Skeletal muscle satellite cell (primary cell): ENCODE results near the gene FUBP3.

ENCODE experiments used
- H3K27me3 ChIP-seq: 2 replicates; pipeline ENCODE4 v1.7.0; 2013; ENCODE audit warnings: low read length; ENCODE audit not compliant: control insufficient read depth, insufficient read depth
- H3K36me3 ChIP-seq: 2 replicates; pipeline ENCODE4 v1.7.0; 2013; ENCODE audit warnings: mild to moderate bottlenecking, control low read depth, low read length; ENCODE audit not compliant: insufficient read depth
- H3K4me1 ChIP-seq: 2 replicates; pipeline ENCODE4 v1.7.0; 2013; ENCODE audit warnings: low read length; ENCODE audit not compliant: control insufficient read depth, insufficient read depth
- H3K4me2 ChIP-seq: 2 replicates; pipeline ENCODE4 v1.7.0; 2013; ENCODE audit warnings: mild to moderate bottlenecking, low read length
- H3K4me3 ChIP-seq: 2 replicates; pipeline ENCODE4 v1.7.0; 2013; ENCODE audit warnings: low read length
- H3K9ac ChIP-seq: 2 replicates; pipeline ENCODE4 v1.7.0; 2013; ENCODE audit warnings: mild to moderate bottlenecking, low read depth, low read length, moderate library complexity
- H3K9me3 ChIP-seq: replicated peaks from 2 replicates; pipeline ENCODE4 v1.7.0; 2013; ENCODE audit warnings: mild to moderate bottlenecking, control low read depth, low read length

The FUBP3 gene

DNA sequence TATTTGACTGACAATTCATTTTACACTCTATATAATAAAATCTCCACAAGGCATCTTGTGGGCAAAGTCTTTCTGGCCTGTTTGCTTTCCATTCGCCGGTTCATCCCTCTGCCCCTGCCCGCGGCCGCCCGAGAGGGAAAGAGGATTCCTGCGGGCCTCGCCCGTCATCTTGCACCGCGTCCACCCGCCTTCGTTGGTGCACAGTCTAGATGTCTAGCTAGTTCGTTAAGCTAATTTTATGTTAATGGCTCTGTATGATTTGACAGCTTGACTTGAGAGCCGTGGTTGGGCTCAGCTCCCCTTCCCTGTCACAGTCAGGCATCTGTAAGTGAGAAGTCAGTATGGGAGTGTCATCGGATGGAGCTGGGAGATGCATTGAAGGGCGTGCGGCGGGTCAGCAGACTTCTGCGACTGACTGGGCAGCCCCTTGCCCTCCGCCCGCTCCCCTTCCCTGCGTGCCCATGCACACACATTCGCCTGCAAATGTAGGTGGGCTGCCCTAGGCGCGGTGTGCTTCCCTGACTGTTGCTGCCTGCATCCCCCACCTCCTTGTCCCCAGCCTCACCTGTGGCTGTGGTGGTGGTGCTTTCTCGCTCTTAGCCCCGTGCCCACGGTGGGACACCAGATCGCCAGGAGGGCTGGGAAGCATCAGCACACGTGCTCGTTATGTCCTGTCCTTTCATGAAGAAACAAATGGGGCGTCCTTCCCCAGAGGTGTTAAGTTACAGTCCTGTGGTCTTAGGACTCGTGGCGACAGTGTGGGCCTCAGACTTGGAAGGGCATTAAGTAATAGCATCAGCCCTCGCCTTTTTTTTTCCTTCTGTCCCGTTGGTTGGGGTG lies 59.1 kb downstream of the FUBP3 start:
- Histone ChIP-seq H3K27me3 (no peaks in the 10 kb centered on the region), H3K4me2 (no peak overlapping the region), H3K36me3 (peaks cover 44% of the 10 kb centered on the region), H3K4me1 (no peaks in the 10 kb centered on the region), H3K4me3 (no peak overlapping the region), H3K9ac (no peak overlapping the region), H3K9me3 (no peaks in the 10 kb centered on the region)

DNA sequence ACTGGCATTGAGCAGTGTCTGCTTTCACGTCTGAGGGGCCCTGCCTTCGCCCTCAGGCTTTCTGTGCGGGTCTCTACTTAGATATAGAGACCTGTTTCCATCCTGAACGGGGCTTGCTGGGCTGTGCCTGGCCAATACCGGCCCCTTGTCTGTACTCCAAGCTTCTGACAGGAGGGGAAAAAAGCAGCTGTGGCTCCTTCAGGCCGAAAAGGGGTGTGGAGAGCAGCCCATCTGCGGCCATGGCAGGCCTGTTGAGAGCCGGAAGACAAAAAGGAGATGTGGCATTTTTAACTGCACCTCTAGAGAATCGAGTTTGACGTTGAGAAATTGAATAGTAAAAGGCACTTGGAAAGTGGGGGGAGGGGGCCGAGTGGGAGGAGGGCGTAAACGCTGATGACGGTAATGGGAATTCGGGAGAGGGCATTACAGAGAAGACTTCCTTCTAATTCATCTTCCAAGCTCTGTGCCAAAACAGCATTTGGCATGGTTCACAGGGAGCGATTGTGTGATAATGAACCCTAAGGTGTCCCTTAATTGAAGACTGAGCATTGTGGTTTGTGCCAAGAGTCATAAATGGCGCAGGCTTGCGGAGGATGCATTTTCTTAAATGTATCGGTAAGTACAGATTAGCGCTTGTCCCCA lies 59.9 kb downstream of the FUBP3 start:
- no peak overlapping the region for H3K9ac ChIP-seq
- H3K4me1 ChIP-seq, result no peaks in the 10 kb centered on the region
- H3K27me3 ChIP-seq, result no peaks in the 10 kb centered on the region
- no peaks in the 10 kb centered on the region for H3K9me3 ChIP-seq
- H3K36me3 ChIP-seq, result peaks cover 36% of the 10 kb centered on the region
- H3K4me3 ChIP-seq, result no peak overlapping the region
- no peak overlapping the region for H3K4me2 ChIP-seq

DNA sequence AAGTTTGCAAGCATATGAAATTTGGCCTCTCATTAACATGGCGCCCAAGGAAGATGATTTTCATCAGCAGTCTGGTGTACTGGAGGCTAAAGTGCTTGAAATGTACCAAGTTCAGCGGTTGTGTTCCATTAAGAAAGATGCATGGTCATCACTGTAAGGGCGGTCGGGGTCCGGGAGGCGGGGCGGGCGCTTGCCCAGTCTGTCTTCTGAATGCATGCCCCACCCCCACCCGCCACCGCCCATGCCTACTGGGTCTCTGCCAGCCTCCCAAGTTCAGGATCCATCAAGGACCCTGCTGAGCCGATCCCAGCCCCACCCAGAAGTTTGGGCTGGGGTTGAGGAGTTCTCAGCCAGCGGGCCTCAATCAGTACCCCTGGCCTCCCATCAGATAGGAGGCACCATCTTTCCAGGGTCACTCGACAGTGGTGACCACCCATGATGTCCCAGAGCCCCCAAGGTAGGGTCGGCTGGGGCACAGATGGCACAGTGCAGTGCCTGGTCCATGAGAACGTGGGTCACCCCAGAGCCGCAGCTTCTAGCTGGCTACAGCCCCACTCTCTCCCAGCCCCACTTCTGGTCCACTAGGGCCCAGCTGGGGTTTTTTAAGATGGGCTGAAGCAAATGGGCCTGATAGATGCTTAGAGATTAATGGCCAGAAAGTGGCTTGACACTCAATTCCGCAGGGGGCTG lies 60.6 kb downstream of the FUBP3 start:
- no peaks in the 10 kb centered on the region for H3K4me1 ChIP-seq

DNA sequence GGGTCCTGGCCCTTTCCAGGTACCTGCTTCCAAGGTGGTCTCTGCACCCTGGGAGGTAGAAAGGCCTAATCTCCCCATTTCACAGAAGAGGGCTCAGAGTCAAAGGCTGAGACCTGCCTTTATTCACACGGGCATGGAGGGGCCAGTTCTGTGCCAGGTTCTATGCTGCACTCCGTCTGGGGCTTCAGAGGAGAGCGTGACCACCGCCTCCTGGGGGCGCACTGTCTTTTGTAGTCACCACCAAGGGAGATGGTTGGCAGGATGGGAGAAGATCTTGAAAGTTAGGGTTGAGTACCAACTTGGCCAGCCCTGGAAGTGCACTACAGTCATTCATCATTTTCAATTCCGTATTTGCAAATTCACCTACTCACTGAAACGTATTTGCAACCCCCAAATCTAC lies 61.3 kb downstream of the FUBP3 start:
- H3K36me3 ChIP-seq, result peaks cover 24% of the 10 kb centered on the region
- H3K9me3 ChIP-seq, result no peaks in the 10 kb centered on the region
- H3K9ac ChIP-seq, result no peak overlapping the region
- H3K4me1 ChIP-seq, result no peaks in the 10 kb centered on the region
- no peak overlapping the region for H3K4me3 ChIP-seq
- no peak overlapping the region for H3K4me2 ChIP-seq
- no peaks in the 10 kb centered on the region for H3K27me3 ChIP-seq

More for the DNA sequence above, 60.6 kb downstream of the FUBP3 start:
- Histone ChIP-seq H3K4me3 (no peak overlapping the region), H3K9me3 (no peaks in the 10 kb centered on the region), H3K27me3 (no peaks in the 10 kb centered on the region), H3K36me3 (peaks cover 29% of the 10 kb centered on the region), H3K9ac (no peak overlapping the region), H3K4me2 (no peak overlapping the region)

DNA sequence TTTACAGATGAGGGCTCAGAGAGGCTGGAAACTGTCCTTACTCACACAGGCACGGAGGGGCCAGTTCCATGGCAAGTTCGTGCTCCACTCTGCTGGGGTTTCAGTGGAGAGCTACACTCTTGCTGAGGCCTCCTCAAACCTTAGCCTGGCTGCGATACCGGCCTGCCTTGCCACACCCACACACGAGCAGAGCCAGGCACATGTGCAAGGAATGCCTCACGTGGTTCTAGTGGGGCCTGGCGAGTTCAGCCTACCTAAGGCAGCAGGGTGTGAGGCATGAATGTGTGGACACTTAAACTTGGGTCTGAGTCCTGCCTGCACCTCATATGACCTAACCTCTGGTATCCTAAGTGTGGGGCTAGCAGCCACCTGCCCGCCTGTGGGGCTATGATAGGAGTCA lies 63.5 kb downstream of the FUBP3 start:
- Histone ChIP-seq H3K4me1 (no peaks in the 10 kb centered on the region), H3K9ac (no peak overlapping the region), H3K4me3 (no peak overlapping the region)

DNA sequence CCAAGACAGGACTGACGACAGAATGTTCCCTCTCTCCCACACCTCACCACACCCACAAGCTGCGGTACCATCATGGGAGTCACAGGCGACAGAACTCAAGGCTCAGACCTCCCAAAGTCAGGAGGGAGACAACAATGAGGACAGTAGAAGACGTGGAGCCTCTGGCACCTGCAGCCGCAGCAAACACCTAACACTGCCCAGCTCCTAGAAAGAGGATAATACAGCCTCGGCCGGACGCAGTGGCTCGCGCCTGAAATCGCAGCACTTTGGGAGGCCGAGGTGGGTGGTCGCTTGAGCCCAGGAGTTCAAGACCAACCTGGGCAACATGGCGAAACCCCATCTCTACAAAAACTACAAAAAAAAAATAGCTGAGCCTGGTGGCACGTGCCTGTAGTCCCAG lies 71.8 kb downstream of the FUBP3 start:
- Histone ChIP-seq H3K4me3 (no peak overlapping the region), H3K9me3 (no peaks in the 10 kb centered on the region), H3K9ac (no peak overlapping the region), H3K36me3 (no peaks in the 10 kb centered on the region), H3K27me3 (peaks cover 21% of the 10 kb centered on the region), H3K4me1 (no peaks in the 10 kb centered on the region), H3K4me2 (no peak overlapping the region)

More for the DNA sequence above, 63.5 kb downstream of the FUBP3 start:
- H3K27me3 ChIP-seq, result no peaks in the 10 kb centered on the region
- peaks cover 11% of the 10 kb centered on the region for H3K36me3 ChIP-seq
- no peaks in the 10 kb centered on the region for H3K9me3 ChIP-seq
- H3K4me2 ChIP-seq, result no peak overlapping the region

DNA sequence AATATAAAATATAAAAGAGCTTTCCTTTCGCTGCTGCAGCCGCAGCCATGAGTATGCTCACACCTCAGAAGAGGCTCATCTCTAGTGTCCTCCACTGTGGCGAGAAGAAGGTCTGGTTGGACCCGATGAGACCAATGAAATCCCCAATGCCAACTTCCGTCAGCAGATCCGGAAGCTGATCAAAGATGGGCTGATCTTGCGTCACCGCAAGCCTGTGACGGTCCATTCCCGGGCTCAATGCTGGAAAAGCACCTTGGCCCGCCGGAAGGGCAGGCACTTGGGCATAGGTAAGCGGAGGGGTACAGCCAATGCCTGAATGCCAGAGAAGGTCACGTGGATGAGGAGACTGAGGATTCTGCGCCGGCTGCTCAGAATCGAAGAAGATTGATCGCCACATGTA lies 72.4 kb downstream of the FUBP3 start:
- Histone ChIP-seq H3K4me1 (no peaks in the 10 kb centered on the region), H3K4me2 (no peak overlapping the region), H3K36me3 (no peaks in the 10 kb centered on the region), H3K9me3 (no peaks in the 10 kb centered on the region), H3K4me3 (no peak overlapping the region), H3K9ac (no peak overlapping the region), H3K27me3 (peaks cover 26% of the 10 kb centered on the region)

DNA sequence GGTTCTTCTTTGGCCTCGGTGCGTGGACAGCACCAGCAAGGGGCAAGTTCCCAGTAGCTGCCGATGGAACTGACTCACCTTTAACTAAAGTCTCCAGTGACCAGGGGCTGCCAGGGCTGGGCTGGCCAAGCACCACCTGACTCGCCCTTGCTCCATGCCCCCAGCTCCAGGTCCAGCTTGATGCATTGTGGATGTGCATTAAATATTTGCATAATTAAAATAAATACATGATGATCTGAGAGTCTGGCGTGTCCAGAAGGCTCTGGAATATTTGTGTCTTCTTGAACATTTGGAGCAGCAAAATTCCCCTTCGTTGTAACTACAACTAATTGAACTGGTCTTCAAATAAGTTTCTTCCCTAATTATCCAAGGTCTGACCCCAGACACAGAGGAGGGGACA lies 75.5 kb downstream of the FUBP3 start:
- peaks cover 52% of the 10 kb centered on the region for H3K27me3 ChIP-seq
- H3K36me3 ChIP-seq, result no peaks in the 10 kb centered on the region

DNA sequence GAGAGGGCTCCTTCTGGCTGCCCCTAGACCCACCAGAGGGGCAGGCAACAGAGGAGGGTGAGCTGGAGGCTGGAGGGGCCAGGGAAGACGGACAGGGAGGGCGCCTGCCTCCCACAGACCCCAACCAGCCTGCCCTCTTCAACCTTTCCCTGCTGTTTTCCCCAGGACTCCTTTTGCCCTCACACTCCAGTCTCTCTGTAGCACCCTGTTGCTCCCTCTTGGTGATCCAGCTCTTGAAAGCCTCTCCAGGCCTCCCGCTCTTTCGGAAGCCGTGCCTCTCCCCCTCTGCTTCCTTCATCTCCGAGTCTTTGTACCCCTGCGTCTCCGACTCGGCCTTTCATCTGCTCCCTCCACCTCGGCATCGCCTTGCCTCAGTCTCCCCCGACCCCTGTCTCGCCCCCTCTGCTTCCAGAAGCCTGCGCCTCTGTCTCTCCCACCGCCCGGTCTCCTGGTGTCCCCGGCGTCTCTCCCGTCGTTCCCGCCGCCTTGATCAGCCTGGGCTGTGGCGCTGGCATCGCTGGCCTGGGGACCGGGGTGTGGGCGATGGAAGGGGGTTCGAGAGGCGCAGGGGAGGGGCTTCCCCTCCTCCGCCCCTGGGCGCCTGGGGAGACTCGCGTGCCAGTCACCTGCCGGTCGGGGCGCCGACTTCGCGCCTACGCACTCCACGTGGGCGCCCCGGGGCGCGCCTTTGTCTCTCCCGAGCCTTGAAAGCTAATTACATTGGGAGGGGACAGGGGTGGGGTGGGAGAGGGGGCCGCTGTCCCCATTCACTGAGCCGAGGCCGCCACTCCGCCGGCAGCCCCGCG lies 79.7 kb downstream of the FUBP3 start:
- H3K4me3 ChIP-seq, result no peak overlapping the region
- no peaks in the 10 kb centered on the region for H3K36me3 ChIP-seq
- no peaks in the 10 kb centered on the region for H3K9me3 ChIP-seq
- H3K4me1 ChIP-seq, result peaks cover 3% of the 10 kb centered on the region
- H3K4me2 ChIP-seq, result no peak overlapping the region
- H3K9ac ChIP-seq, result no peak overlapping the region
- H3K27me3 ChIP-seq, result peaks cover 80% of the 10 kb centered on the region

More for the DNA sequence above, 75.5 kb downstream of the FUBP3 start:
- Histone ChIP-seq H3K4me3 (no peak overlapping the region), H3K4me2 (no peak overlapping the region), H3K4me1 (no peaks in the 10 kb centered on the region), H3K9ac (no peak overlapping the region), H3K9me3 (no peaks in the 10 kb centered on the region)

DNA sequence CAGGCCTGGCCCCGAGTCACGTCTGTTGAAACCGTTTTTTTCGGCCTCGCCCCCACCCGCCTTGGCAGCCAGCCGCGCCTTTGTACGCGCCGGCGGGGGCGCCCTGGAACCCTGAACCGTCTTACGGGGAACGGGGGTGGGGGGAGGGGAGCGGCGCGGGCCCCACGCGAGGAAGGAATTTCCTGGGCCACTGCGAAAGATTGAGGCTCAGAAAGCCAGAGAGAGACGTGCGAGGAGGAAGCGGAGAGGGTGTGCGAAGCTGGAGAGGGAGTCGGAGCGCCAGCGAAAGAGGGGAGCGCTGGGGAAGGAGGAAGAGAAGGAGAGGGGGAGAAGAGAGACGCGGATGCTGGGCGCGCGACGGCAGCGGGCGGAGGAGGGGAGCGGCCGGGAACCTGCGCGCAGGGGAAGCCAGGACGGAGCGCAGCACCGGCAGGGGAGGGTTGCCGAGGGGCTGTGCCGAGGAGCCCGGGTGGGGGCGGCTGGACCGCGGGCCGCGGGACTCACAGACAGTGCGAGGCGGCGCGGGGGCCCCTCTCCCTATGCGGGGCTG lies 80.4 kb downstream of the FUBP3 start:
- Histone ChIP-seq H3K4me3 (no peak overlapping the region), H3K9me3 (no peaks in the 10 kb centered on the region), H3K27me3 (peaks cover 87% of the 10 kb centered on the region)

DNA sequence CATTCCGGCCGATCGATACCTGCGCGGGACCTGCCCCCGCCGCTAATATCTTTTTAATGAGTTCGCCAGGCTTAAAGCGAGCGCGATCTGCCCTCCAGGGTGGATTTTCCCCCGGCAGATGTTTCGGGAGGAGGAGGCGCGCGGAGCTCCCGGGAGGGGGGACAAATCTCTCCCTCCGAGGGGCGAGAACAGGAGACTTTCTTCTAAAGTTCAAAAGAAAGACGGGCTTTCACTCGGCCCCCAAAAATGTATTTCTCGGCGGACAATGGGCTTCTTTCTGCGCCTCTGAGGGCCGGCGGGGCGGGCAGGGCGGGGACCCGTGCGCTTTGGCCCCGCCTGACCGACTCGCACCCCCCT lies 80.9 kb downstream of the FUBP3 start:
- no peak overlapping the region for H3K9ac ChIP-seq
- no peaks in the 10 kb centered on the region for H3K36me3 ChIP-seq
- H3K27me3 ChIP-seq, result peaks cover 91% of the 10 kb centered on the region
- H3K4me3 ChIP-seq, result no peak overlapping the region
- H3K4me1 ChIP-seq, result peaks cover 3% of the 10 kb centered on the region
- H3K4me2 ChIP-seq, result peak overlapping the region; percentile 79
- H3K9me3 ChIP-seq, result no peaks in the 10 kb centered on the region

More for the DNA sequence above, 80.4 kb downstream of the FUBP3 start:
- peak overlapping the region; percentile 25 for H3K4me2 ChIP-seq
- no peaks in the 10 kb centered on the region for H3K36me3 ChIP-seq
- H3K4me1 ChIP-seq, result peaks cover 3% of the 10 kb centered on the region
- no peak overlapping the region for H3K9ac ChIP-seq
